RWPE2 (cell line): Measurements from ENCODE around the gene ANKRD33B.
"Not testable (repeated sequence)": the region's sequence is repeated elsewhere in the genome, so short reads cannot be mapped to it uniquely, and the experiment has no call there.

Experiments used
- ATAC-seq: fragments of 200-7000 bp; cut with Tn5 transposase; 3 replicates; pipeline ENCODE4 v1.9.1; 2021; ENCODE audit warnings: low read depth
- DNase-seq: peaks from one replicate; pipeline ENCODE4 v3.0.0-alpha.2; 2020; ENCODE audit warnings: low spot score
- H3K27ac ChIP-seq: fragments of 450-650 bp; 2 replicates; pipeline ENCODE4 v1.5.1; 2017; ENCODE audit warnings: mild to moderate bottlenecking; ENCODE audit not compliant: poor library complexity, severe bottlenecking
- H3K27me3 ChIP-seq: fragments of 250-450 bp; sonication (Bioruptor Pico); 2 replicates; pipeline ENCODE4 v1.5.1; 2021; ENCODE audit warnings: mild to moderate bottlenecking, moderate library complexity; ENCODE audit not compliant: insufficient read depth, poor library complexity, severe bottlenecking
- H3K36me3 ChIP-seq: fragments of 250-450 bp; sonication (Bioruptor Pico); 2 replicates; pipeline ENCODE4 v1.5.1; 2020; ENCODE audit warnings: low read depth, mild to moderate bottlenecking, moderate library complexity
- H3K4me1 ChIP-seq: fragments of 250-450 bp; sonication (Bioruptor Pico); 2 replicates; pipeline ENCODE4 v1.5.1; 2021; ENCODE audit warnings: mild to moderate bottlenecking, moderate library complexity; ENCODE audit not compliant: insufficient read depth, poor library complexity, severe bottlenecking
- H3K4me3 ChIP-seq: fragments of 250-450 bp; sonication (Bioruptor Pico); 2 replicates; pipeline ENCODE4 v1.5.1; 2021; ENCODE audit warnings: mild to moderate bottlenecking, moderate library complexity; ENCODE audit not compliant: severe bottlenecking
- H3K9me3 ChIP-seq: fragments of 250-450 bp; sonication (Bioruptor Pico); 2 replicates; pipeline ENCODE4 v1.5.1; 2021; ENCODE audit warnings: mild to moderate bottlenecking, moderate library complexity; ENCODE audit not compliant: severe bottlenecking
- TF ChIP-seq, protein P1 (sequence below): fragments of 450-650 bp; IDR thresholded peaks from one replicate; pipeline ENCODE4 v1.5.1; 2017; ENCODE audit warnings: mild to moderate bottlenecking, moderate library complexity; ENCODE audit not compliant: poor library complexity, severe bottlenecking

The ANKRD33B gene

DNA sequence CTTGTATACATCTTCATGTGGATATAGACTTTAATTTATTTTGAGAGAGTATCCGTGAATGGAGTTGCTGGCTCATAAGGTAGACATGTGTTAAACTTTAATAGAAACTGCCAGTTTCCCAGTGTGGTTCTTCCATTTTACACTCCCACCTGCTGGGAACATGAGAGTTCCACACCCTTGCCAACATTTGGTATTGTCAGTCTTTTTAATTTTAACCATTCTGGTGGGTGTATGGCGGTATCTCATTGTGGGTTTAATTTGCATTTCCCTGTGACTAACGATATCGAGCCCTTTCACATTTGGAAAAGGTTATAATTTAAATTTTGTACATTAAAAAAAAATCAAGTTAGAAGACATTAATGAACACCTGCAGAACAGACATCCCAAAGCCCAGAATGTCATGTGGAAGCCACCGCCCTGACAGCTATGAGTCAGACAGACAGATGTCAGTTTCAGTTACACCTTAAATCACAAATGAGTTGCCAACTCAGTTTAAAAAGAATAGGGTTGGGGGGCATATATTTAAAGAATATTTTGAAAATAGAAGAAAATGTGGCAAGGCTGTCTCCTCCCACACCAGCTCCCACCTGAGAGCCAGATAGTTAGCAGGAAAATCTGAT lies 36.9 kb downstream of the ANKRD33B start:
- no peak for DNase-seq
- no peak overlapping the region for H3K4me3 ChIP-seq
- peaks cover 34% of the 10 kb centered on the region for H3K4me1 ChIP-seq

DNA sequence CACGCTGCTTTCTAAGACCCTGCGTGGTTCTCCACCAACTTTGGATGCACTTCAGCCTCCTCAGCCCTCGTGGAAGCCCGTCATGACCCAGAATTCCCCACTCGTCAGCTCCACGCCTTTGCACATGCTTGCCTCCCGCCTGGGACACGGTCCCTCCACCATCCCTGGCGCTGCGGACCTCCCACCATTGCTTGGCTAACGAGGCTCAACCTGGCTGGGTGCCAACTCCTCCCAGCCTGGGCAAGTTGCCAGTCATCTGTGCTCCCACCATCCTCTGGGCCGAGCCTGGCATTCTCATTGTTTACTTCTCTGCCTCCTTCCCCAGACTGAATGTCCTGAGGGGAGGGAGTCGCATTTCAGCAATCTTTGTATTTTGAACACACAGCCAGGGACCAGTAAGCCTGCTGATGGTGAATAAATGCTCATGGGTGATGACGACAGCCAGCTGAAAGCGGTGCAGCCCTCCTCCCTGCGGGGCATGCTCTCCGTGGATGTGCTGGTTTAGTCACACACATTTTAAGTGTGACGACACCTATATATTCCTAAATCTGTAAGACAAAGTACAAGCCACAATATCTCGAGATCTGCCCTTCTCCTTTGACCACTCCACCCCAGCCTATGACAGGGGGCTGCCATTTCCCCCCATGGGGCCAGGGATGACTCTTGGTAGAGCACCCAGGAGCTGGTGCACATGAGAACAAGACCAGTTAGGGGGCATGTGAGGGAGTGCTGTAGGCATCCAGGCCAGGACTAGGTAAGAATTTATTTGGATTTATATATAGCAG lies 37.6 kb downstream of the ANKRD33B start:
- Histone ChIP-seq H3K9me3 (no peaks in the 10 kb centered on the region), H3K36me3 (no peaks in the 10 kb centered on the region), H3K27me3 (no peaks in the 10 kb centered on the region), H3K4me1 (peaks cover 29% of the 10 kb centered on the region), H3K4me3 (no peak overlapping the region), H3K27ac (peak overlapping the region; percentile 61)
- TF ChIP-seq, protein P1, sequence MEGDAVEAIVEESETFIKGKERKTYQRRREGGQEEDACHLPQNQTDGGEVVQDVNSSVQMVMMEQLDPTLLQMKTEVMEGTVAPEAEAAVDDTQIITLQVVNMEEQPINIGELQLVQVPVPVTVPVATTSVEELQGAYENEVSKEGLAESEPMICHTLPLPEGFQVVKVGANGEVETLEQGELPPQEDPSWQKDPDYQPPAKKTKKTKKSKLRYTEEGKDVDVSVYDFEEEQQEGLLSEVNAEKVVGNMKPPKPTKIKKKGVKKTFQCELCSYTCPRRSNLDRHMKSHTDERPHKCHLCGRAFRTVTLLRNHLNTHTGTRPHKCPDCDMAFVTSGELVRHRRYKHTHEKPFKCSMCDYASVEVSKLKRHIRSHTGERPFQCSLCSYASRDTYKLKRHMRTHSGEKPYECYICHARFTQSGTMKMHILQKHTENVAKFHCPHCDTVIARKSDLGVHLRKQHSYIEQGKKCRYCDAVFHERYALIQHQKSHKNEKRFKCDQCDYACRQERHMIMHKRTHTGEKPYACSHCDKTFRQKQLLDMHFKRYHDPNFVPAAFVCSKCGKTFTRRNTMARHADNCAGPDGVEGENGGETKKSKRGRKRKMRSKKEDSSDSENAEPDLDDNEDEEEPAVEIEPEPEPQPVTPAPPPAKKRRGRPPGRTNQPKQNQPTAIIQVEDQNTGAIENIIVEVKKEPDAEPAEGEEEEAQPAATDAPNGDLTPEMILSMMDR = no peak
- DNase-seq (peak; percentile 93), ATAC-seq (peak; percentile 96)

More for the DNA sequence above, 36.9 kb downstream of the ANKRD33B start:
- ATAC-seq = peak; percentile 14
- Histone ChIP-seq H3K9me3 (no peaks in the 10 kb centered on the region), H3K36me3 (no peaks in the 10 kb centered on the region), H3K27ac (peak overlapping the region; percentile 61), H3K27me3 (no peaks in the 10 kb centered on the region)
- TF ChIP-seq, protein P1 = no peak

DNA sequence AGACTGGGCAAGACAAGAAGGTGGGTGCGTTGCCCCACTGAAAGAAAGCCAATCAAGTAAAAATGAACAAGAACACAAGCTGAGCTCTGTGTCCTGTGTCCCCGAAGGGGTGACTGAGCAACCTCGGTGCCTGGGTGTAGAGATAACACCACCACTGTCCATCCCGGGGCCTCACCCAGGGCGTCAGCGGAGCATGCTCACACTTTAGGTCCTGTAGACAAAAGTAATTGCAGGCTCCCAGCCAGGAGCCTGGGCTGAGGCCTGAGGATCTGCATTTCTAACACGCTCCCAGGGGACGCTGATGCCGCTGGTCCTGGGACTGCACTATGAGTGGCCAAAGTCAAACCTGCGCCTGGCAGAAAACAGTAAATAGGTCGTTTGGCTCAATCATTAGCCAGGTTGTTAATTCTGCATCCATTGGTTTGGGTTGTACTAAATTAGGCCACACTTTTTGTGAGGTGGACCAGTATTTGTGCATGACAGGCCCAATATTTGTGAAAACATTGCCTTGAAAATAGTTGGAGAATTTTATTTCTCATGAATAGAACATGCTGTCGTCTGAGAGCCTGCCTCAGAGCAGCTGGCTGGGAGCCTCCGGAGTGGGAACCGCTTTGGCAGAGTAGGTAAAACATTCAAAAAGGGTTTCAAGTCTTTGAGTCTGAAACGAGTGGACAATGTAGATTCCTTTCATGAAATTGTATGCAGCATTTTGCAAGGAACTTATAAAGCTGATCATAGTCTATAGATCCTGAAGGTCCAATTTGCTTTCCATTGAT lies 38.3 kb downstream of the ANKRD33B start:
- TF ChIP-seq, protein P1 = no peak
- DNase-seq (no peak), ATAC-seq (no peak)
- Histone ChIP-seq H3K4me3 (no peak overlapping the region), H3K27me3 (no peaks in the 10 kb centered on the region), H3K9me3 (no peaks in the 10 kb centered on the region), H3K4me1 (peaks cover 34% of the 10 kb centered on the region), H3K27ac (peak overlapping the region; percentile 61), H3K36me3 (no peaks in the 10 kb centered on the region)

DNA sequence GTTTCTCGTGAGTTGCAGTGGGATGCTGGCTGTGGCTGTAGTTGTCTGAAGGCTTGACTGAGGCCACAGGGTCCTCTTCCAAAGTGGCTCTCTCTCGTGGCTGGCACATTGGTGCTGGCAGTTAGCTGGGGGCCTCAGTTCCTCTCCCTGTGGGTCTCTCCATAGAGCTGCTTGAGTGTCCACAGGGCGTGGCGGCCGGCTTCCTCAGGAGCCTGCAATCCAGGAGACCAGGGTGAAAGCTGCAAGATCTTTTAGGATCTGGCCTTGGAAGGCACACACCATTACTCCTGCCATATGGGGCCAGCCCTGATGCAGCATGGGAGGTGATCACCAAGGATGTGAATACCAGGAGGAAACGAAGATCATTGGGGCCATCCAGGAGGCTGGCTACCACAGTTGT lies 41.1 kb downstream of the ANKRD33B start:
- H3K27ac ChIP-seq = no peak overlapping the region

DNA sequence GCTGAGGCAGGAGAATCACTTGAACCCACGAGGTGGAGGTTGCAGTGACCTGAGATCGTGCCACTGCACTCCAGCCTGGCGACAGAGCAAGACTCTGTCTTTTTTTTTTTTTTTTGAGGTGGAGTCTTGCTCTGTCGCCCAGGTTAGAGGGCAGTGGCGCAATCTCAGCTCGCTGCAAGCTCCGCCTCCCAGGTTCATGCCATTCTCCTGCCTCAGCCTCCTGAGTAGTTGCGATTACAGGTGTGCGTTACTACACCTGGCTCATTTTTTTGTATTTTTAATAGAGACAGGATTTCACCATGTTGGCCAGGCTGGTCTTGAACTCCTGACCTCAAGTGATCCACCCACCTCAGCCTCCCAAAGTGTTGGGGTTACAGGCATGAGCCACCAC lies 42.8 kb downstream of the ANKRD33B start:
- H3K27me3 ChIP-seq, DNase-seq, H3K36me3 ChIP-seq, H3K4me3 ChIP-seq, H3K9me3 ChIP-seq: not testable (repeated sequence)
- Histone ChIP-seq H3K4me1 (peaks cover 13% of the 10 kb centered on the region), H3K27ac (peak overlapping the region; percentile 14)
- peak; percentile 65 for ATAC-seq

More for the DNA sequence above, 41.1 kb downstream of the ANKRD33B start:
- Histone ChIP-seq H3K9me3 (no peaks in the 10 kb centered on the region), H3K27me3 (no peaks in the 10 kb centered on the region), H3K36me3 (no peaks in the 10 kb centered on the region), H3K4me1 (peaks cover 30% of the 10 kb centered on the region), H3K4me3 (no peak overlapping the region)
- ATAC-seq = no peak
- TF ChIP-seq, protein P1 = no peak
- DNase-seq = no peak
